GM10266 (cell line): Measurements from ENCODE around the gene TATDN3.
"Not testable (repeated sequence)": the region's sequence is repeated elsewhere in the genome, so short reads cannot be mapped to it uniquely, and the experiment has no call there.

ENCODE experiments used
- DNase-seq: peaks from one replicate; pipeline ENCODE4 v3.0.0; 2012; ENCODE audit errors: extremely low spot score
- CTCF ChIP-seq: IDR thresholded peaks from 2 replicates; pipeline ENCODE4 v1.5.1; 2012; ENCODE audit warnings: mild to moderate bottlenecking, low read depth; ENCODE audit not compliant: control insufficient read depth, insufficient read depth; ENCODE audit errors: missing control alignments

Gene TATDN3

GRCh38 chr1:212762839-212763238, 28.9 kb upstream of the TATDN3 start:
- TF ChIP-seq CTCF = no peak
- no peak for DNase-seq

GRCh38 chr1:212764718-212765281, 26.9 kb upstream of the TATDN3 start:
- DNase-seq = not testable (repeated sequence)

GRCh38 chr1:212766825-212767224, 24.9 kb upstream of the TATDN3 start:
- DNase-seq = not testable (repeated sequence)

- no peak for TF ChIP-seq CTCF
- no peak for DNase-seq
Measured at GRCh38 chr1:212769459-212770167, 22.1 kb upstream of the TATDN3 start.

- no peak for DNase-seq
- TF ChIP-seq CTCF = no peak
Measured at GRCh38 chr1:212771341-212771740, 20.4 kb upstream of the TATDN3 start.

GRCh38 chr1:212773011-212773410, 18.7 kb upstream of the TATDN3 start:
- no peak for TF ChIP-seq CTCF
- DNase-seq = no peak

- no peak for TF ChIP-seq CTCF
- no peak for DNase-seq
Measured at GRCh38 chr1:212774584-212774983, 17.1 kb upstream of the TATDN3 start.

GRCh38 chr1:212775241-212775640, 16.5 kb upstream of the TATDN3 start:
- TF ChIP-seq CTCF = no peak
- DNase-seq = no peak
